Measurements from ENCODE around the gene NHSL1. TPM values are rescaled to one million over a fixed set of nuclear protein-coding genes. Genes with fewer than 3 reads are reported as not detected.

NHSL1 gene
- total RNA-seq, 4 donors from 2014 or later = 73.2 to 117 (median 98.0) TPM

DNA sequence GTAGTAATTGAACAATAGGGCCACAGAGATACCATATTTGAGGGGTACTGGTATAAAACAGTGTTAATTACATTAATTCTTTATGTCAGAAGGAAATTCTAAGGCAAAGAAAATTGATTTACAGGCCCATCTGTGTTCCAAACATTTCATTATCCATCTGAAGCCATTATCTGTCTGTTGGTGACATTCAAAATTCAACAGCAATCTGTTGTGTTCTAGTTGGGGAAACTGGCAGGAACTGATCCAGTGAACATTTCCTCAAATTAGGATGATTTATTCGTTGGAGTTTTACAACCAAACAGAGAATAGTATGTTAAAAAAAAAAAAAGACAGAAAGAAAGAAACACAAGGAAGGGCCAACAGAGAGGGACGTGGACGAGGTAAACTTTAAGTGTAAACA is 65.2 kb downstream of the NHSL1 start:
- TF ChIP-seq POLR2AphosphoS5 (IDR thresholded peaks at IDR 0.05) (no peak), EP300 (IDR thresholded peaks at IDR 0.05; ENCODE audit: low read depth) (no peak), POLR2A (IDR thresholded peaks at IDR 0.05) (no peak)
- TF ChIP-seq, protein P1, sequence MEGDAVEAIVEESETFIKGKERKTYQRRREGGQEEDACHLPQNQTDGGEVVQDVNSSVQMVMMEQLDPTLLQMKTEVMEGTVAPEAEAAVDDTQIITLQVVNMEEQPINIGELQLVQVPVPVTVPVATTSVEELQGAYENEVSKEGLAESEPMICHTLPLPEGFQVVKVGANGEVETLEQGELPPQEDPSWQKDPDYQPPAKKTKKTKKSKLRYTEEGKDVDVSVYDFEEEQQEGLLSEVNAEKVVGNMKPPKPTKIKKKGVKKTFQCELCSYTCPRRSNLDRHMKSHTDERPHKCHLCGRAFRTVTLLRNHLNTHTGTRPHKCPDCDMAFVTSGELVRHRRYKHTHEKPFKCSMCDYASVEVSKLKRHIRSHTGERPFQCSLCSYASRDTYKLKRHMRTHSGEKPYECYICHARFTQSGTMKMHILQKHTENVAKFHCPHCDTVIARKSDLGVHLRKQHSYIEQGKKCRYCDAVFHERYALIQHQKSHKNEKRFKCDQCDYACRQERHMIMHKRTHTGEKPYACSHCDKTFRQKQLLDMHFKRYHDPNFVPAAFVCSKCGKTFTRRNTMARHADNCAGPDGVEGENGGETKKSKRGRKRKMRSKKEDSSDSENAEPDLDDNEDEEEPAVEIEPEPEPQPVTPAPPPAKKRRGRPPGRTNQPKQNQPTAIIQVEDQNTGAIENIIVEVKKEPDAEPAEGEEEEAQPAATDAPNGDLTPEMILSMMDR (IDR thresholded peaks at IDR 0.05) = no peak
- intact Hi-C loops (cut with DNase I; ENCODE audit: low total_unique reads) = no loop called here

DNA sequence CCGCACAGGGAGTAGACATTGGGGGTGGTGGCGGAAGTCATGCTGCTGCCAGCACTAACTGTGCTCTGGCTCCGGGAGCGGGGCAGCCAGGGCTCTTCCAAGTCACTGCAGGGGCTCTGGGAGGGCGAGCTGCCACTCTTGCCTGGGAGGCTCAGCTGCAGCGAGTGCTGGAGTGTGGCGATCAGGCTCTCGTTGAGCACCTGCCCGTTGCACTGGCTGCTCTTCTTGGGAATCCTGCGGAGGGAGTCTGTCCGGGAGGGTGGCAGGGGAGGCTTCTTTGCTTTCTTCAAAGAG is 67.3 kb downstream of the NHSL1 start:
- no peaks in the 10 kb centered on the region for H3K9me3 ChIP-seq
- in situ Hi-C loops (cut with MboI; ENCODE audit: low pct_ligation_motif_present in 1 of 4, low pct_unique_long_range_greater_than_20kb in 1 of 4, low sequenced_read_pairs in 3 of 4) (loop anchor here (5.0 to 25.0 kb wide), 6 partner anchors 80 to 330 kb away; partner anchors contain the start of gene CCDC28A (in 2 of the 4)), intact Hi-C loops (cut with DNase I; ENCODE audit: low total_unique reads) (no loop called here)
- peaks cover 0 to 16% (median 3%) of the 10 kb centered on the region in 4 donors for H3K4me1 ChIP-seq
- WGBS, 2 donors (ENCODE audit: low coverage in 1 of 2) = 96% methylated on average over 10 of the region's 11 CpGs; no CpG with 5 or more reads in 1 of the 2 donors
- DNase-seq = no peak
- H3K36me3 ChIP-seq = peaks cover 0 to 8% (median 0%) of the 10 kb centered on the region in 4 donors
- H3K27ac ChIP-seq = no peak overlapping the region
- no peaks in the 10 kb centered on the region for H3K27me3 ChIP-seq
- H3K4me3 ChIP-seq = no peak overlapping the region
- TF ChIP-seq POLR2A (IDR thresholded peaks at IDR 0.05) (no peak), POLR2AphosphoS5 (IDR thresholded peaks at IDR 0.05) (no peak), EP300 (IDR thresholded peaks at IDR 0.05; ENCODE audit: low read depth) (no peak)
- TF ChIP-seq, protein P1 (IDR thresholded peaks at IDR 0.05) = no peak

More for the DNA sequence above, 65.2 kb downstream of the NHSL1 start:
- H3K4me3 ChIP-seq = no peak overlapping the region
- no peak overlapping the region for H3K27ac ChIP-seq
- peaks cover 0 to 8% (median 0%) of the 10 kb centered on the region in 4 donors for H3K36me3 ChIP-seq
- no peaks in the 10 kb centered on the region for H3K27me3 ChIP-seq
- in situ Hi-C loops (cut with MboI; ENCODE audit: low pct_ligation_motif_present in 1 of 4, low pct_unique_long_range_greater_than_20kb in 1 of 4, low sequenced_read_pairs in 3 of 4) = loop anchor here (5.0 to 25.0 kb wide), 6 partner anchors 78 to 328 kb away; partner anchors contain the start of gene CCDC28A (in 2 of the 4)
- 21 to 68% methylated on average over 2 to 3 of the region's 3 CpGs for WGBS, 2 donors (ENCODE audit: low coverage in 1 of 2)
- no peak for DNase-seq
- H3K9me3 ChIP-seq = no peaks in the 10 kb centered on the region
- peaks cover 0 to 10% (median 2%) of the 10 kb centered on the region in 4 donors for H3K4me1 ChIP-seq

DNA sequence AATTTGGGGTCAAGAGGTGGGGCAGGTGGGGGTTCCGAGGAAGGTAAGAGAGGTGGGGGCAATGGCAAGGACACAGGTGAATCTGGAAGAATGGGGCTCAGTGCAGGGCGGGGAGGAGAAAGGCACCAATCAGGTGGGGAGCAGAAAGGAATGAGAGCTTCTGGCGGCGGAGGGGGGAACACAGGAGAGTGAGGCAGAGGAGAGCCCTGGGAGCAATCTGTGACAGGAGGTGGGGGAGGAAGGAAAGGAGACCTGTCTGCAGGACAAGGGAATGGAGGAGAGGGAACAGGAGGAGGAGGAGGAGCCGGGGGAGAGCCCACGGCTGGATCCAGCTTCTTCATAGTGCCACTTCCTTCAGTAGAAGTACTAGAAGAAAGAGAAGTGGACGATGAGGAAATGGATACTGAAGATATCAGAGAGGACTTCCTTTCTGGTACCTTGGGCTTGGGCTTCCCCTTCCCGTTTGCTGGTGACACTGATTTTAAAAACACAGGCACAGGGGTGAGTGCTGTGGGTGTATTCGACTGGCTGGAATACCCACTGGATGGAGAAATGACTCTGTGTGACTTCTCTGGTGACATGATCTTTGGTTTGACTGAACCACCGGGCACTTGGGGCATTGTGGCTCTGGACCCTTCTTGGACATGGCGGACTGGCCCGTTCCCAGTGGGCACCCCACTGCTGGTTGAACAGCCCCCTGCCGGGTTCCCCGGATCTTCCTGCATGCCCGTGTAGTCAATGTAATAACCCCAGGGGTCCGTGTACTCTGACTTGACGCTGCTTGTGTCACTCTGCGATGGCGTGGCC is 67.8 kb downstream of the NHSL1 start:
- intact Hi-C loops (cut with DNase I; ENCODE audit: low total_unique reads) = no loop called here
- Histone ChIP-seq H3K27ac (no peak overlapping the region), H3K27me3 (no peaks in the 10 kb centered on the region), H3K4me3 (no peak overlapping the region), H3K36me3 (peaks cover 0 to 8% (median 0%) of the 10 kb centered on the region in 4 donors), H3K4me1 (peaks cover 0 to 16% (median 3%) of the 10 kb centered on the region in 4 donors), H3K9me3 (no peaks in the 10 kb centered on the region)
- TF ChIP-seq POLR2AphosphoS5 (IDR thresholded peaks at IDR 0.05) = no peak
- no peak for TF ChIP-seq POLR2A (IDR thresholded peaks at IDR 0.05)
- TF ChIP-seq EP300 (IDR thresholded peaks at IDR 0.05; ENCODE audit: low read depth) = no peak
- TF ChIP-seq, protein P1 (IDR thresholded peaks at IDR 0.05) = no peak
- WGBS, 2 donors (ENCODE audit: low coverage in 1 of 2) = 57 to 78% methylated on average over 4 to 17 of the region's 19 CpGs
- no peak for DNase-seq
- in situ Hi-C loops (cut with MboI; ENCODE audit: low pct_ligation_motif_present in 1 of 4, low pct_unique_long_range_greater_than_20kb in 1 of 4, low sequenced_read_pairs in 3 of 4) = loop anchor here (5.0 to 25.0 kb wide), 6 partner anchors 81 to 331 kb away; partner anchors contain the start of gene CCDC28A (in 2 of the 4)

DNA sequence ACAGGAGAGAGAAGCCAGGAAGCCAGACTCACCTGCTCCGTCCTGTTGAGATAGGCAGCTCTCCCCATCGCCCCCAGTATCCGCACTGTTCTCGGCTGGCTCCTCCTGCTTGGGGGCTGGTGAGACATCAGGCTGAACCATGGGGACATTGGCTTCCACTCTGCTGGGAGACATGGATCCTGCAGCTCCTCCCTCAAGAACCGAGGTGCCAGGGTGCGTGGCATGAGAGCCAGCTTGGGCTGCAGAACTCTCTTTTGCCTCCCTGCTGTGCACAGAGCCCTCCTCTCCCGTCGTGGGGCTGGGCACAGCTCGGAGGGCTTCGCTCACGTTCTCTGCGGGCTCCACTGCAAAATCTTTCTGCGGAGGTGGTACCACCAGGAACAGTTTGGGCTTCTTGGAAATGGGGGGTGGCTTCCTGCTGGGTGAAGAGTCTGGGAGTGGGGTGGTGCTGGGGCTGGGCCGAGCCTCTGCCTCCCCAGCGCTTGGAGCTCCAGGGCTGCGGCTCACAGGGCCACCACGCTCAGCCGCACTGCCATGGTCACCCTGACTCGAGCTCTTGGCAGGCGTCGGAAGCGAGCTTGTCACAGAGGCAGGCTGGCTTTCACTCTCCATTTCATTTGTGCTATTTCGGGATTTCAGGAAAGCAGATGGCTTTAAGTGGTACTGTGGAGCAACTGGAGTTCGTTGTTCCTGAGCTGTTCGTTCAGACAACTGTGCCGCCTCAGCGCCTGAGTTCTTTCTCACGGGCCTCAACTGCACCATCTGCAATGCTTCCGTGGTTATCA is 68.7 kb downstream of the NHSL1 start:
- in situ Hi-C loops (cut with MboI; ENCODE audit: low pct_ligation_motif_present in 1 of 4, low pct_unique_long_range_greater_than_20kb in 1 of 4, low sequenced_read_pairs in 3 of 4) (loop anchor here (5.0 to 25.0 kb wide), 6 partner anchors 82 to 332 kb away; partner anchors contain the start of gene CCDC28A (in 2 of the 4)), intact Hi-C loops (cut with DNase I; ENCODE audit: low total_unique reads) (no loop called here)
- no peaks in the 10 kb centered on the region for H3K9me3 ChIP-seq
- WGBS, 2 donors (ENCODE audit: low coverage in 1 of 2) = 89 to 96% methylated on average over 5 to 29 of the region's 29 CpGs
- peaks cover 0 to 8% (median 0%) of the 10 kb centered on the region in 4 donors for H3K36me3 ChIP-seq
- H3K4me3 ChIP-seq = no peak overlapping the region
- H3K27me3 ChIP-seq = no peaks in the 10 kb centered on the region
- peaks cover 0 to 16% (median 3%) of the 10 kb centered on the region in 4 donors for H3K4me1 ChIP-seq
- TF ChIP-seq EP300 (IDR thresholded peaks at IDR 0.05; ENCODE audit: low read depth) = no peak
- TF ChIP-seq, protein P1 (IDR thresholded peaks at IDR 0.05) = no peak
- TF ChIP-seq POLR2A (IDR thresholded peaks at IDR 0.05) = no peak
- DNase-seq = no peak
- no peak overlapping the region for H3K27ac ChIP-seq

Data from transverse colon (tissue), 4 donors.